ENCODE measurements around the gene PRPS1L1. TPM values are rescaled to one million over a fixed set of nuclear protein-coding genes. Genes with fewer than 3 reads are reported as not detected.

Gene PRPS1L1
- total RNA-seq, 2 donors from 2014 or later: not detected

GRCh38 chr7:18036783-18037182, 9.1 kb upstream of the PRPS1L1 start:
- H3K9me3 Mint-ChIP-seq: no peaks in the 10 kb centered on the region
- no peak for DNase-seq
- no peak overlapping the region for H3K27ac ChIP-seq (ENCODE audit: low read depth, low read length)

GRCh38 chr7:18030758-18031157, 3.1 kb upstream of the PRPS1L1 start:
- peaks cover 7% of the 10 kb centered on the region for H3K4me1 Mint-ChIP-seq
- H3K27ac Mint-ChIP-seq: no peak overlapping the region
- H3K4me1 ChIP-seq (ENCODE audit: control insufficient read depth, insufficient read depth, low read length): no peaks in the 10 kb centered on the region
- H3K27me3 Mint-ChIP-seq (ENCODE audit: insufficient read depth): no peaks in the 10 kb centered on the region
- no peak overlapping the region for H3K9ac ChIP-seq (ENCODE audit: extremely low read depth, low read length, poor library complexity, severe bottlenecking)
- no peaks in the 10 kb centered on the region for H3K36me3 ChIP-seq (ENCODE audit: control insufficient read depth, insufficient read depth, low read length)
- no peak for TF ChIP-seq CTCF (conservative IDR thresholded peaks at IDR 0.05)
- H3K9me3 Mint-ChIP-seq: no peaks in the 10 kb centered on the region
- no peaks in the 10 kb centered on the region for H3K27me3 ChIP-seq (ENCODE audit: control insufficient read depth, insufficient read depth, low read length, poor library complexity, severe bottlenecking)
- no peak for DNase-seq
- no peak overlapping the region for H3K27ac ChIP-seq (ENCODE audit: low read depth, low read length)
- H3K4me3 Mint-ChIP-seq: no peak overlapping the region
- H3K36me3 Mint-ChIP-seq (ENCODE audit: low read depth): no peaks in the 10 kb centered on the region
- no peaks in the 10 kb centered on the region for H3K9me3 ChIP-seq (ENCODE audit: control insufficient read depth, low read length)
- 73% methylated on average over 1 of the region's 1 CpG; no CpG with 5 or more reads in 1 of the 2 experiments for WGBS, 2 experiments (ENCODE audit: insufficient coverage in 1 of 2, insufficient read length in 1 of 2)
- no peak overlapping the region for H3K4me3 ChIP-seq (ENCODE audit: low read length)

More at GRCh38 chr7:18036783-18037182, 9.1 kb upstream of the PRPS1L1 start:
- H3K4me1 ChIP-seq (ENCODE audit: control insufficient read depth, insufficient read depth, low read length): no peaks in the 10 kb centered on the region
- Mint-ChIP-seq H3K27me3 (ENCODE audit: insufficient read depth) (no peaks in the 10 kb centered on the region), H3K4me1 (peaks cover 10% of the 10 kb centered on the region), H3K4me3 (no peak overlapping the region), H3K36me3 (ENCODE audit: low read depth) (no peaks in the 10 kb centered on the region), H3K27ac (no peak overlapping the region)
- WGBS, 2 experiments (ENCODE audit: insufficient coverage in 1 of 2, insufficient read length in 1 of 2): 92 to 96% methylated on average over 3 of the region's 3 CpGs
- H3K4me3 ChIP-seq (ENCODE audit: low read length): no peak overlapping the region
- no peaks in the 10 kb centered on the region for H3K9me3 ChIP-seq (ENCODE audit: control insufficient read depth, low read length)
- no peaks in the 10 kb centered on the region for H3K27me3 ChIP-seq (ENCODE audit: control insufficient read depth, insufficient read depth, low read length, poor library complexity, severe bottlenecking)
- no peak overlapping the region for H3K9ac ChIP-seq (ENCODE audit: extremely low read depth, low read length, poor library complexity, severe bottlenecking)
- no peaks in the 10 kb centered on the region for H3K36me3 ChIP-seq (ENCODE audit: control insufficient read depth, insufficient read depth, low read length)
- no peak for TF ChIP-seq CTCF (conservative IDR thresholded peaks at IDR 0.05)

GRCh38 chr7:18020138-18020715, 7.4 kb downstream of the PRPS1L1 start:
- no peak overlapping the region for H3K27ac Mint-ChIP-seq
- Histone ChIP-seq H3K9me3 (ENCODE audit: control insufficient read depth, low read length) (no peaks in the 10 kb centered on the region), H3K4me1 (ENCODE audit: control insufficient read depth, insufficient read depth, low read length) (no peaks in the 10 kb centered on the region), H3K36me3 (ENCODE audit: control insufficient read depth, insufficient read depth, low read length) (no peaks in the 10 kb centered on the region), H3K4me3 (ENCODE audit: low read length) (no peak overlapping the region), H3K9ac (ENCODE audit: extremely low read depth, low read length, poor library complexity, severe bottlenecking) (no peak overlapping the region), H3K27me3 (ENCODE audit: control insufficient read depth, insufficient read depth, low read length, poor library complexity, severe bottlenecking) (no peaks in the 10 kb centered on the region), H3K27ac (ENCODE audit: low read depth, low read length) (no peak overlapping the region)
- no peaks in the 10 kb centered on the region for H3K9me3 Mint-ChIP-seq
- H3K27me3 Mint-ChIP-seq (ENCODE audit: insufficient read depth): no peaks in the 10 kb centered on the region
- no peaks in the 10 kb centered on the region for H3K4me1 Mint-ChIP-seq
- DNase-seq: no peak
- 89 to 92% methylated on average over 2 to 3 of the region's 3 CpGs for WGBS, 2 experiments (ENCODE audit: insufficient coverage in 1 of 2, insufficient read length in 1 of 2)
- H3K36me3 Mint-ChIP-seq (ENCODE audit: low read depth): no peaks in the 10 kb centered on the region
- no peak overlapping the region for H3K4me3 Mint-ChIP-seq
- TF ChIP-seq CTCF (conservative IDR thresholded peaks at IDR 0.05): no peak
